ENCODE results near the gene PBXIP1. TPM values are rescaled to one million over a fixed set of nuclear protein-coding genes. Genes with fewer than 3 reads are reported as not detected.

The PBXIP1 gene
- total RNA-seq, 1 experiment from 2014 or later: 21.6 TPM

GRCh38 chr1:155003227-155003765 is 47.4 kb upstream of the PBXIP1 start:
- no peaks in the 10 kb centered on the region for H3K27me3 Mint-ChIP-seq (ENCODE audit: low read depth)
- H3K79me2 ChIP-seq (ENCODE audit: insufficient read depth, low read length): no peaks in the 10 kb centered on the region; the same call in 1 of the 2 replicates

More at GRCh38 chr1:155003227-155003765, 47.4 kb upstream of the PBXIP1 start:
- H3K27ac ChIP-seq (ENCODE audit: insufficient read length, low read depth, low read length): no peak overlapping the region
- DNase-seq: peak; percentile 42
- H4K5ac ChIP-seq (ENCODE audit: insufficient read length, low read depth, low read length): no peak overlapping the region
- H3K4me2 ChIP-seq (ENCODE audit: insufficient read depth, insufficient read length, low read length): peak overlapping the region; percentile 74
- no CpG with 5 or more reads among the region's 37 CpGs for WGBS (ENCODE audit: extremely low coverage, insufficient read length, low lambda C conversion rate)
- H3K9me3 ChIP-seq (ENCODE audit: control insufficient read depth, low read depth, low read length): no peaks in the 10 kb centered on the region
- H3K4me3 Mint-ChIP-seq: peak overlapping the region; percentile 93 to 97
- H2AFZ ChIP-seq (ENCODE audit: low read length): no peak overlapping the region
- no peak overlapping the region for H2BK20ac ChIP-seq (ENCODE audit: low read depth, low read length, poor library complexity, severe bottlenecking)
- peaks cover 33 to 41% of the 10 kb centered on the region in 2 experiments for H3K4me1 Mint-ChIP-seq
- no peak overlapping the region for H3T11ph ChIP-seq (ENCODE audit: low read length)
- no peaks in the 10 kb centered on the region for H3K27me3 ChIP-seq (ENCODE audit: insufficient read depth, low read length)
- H3K23ac ChIP-seq (ENCODE audit: insufficient read length, low read depth, low read length): no peak overlapping the region
- H3K4me1 ChIP-seq (ENCODE audit: insufficient read depth, low read length): peaks cover 5% of the 10 kb centered on the region; the same call in 1 of the 2 replicates
- H3K56ac ChIP-seq (ENCODE audit: insufficient read length, low read depth, low read length): no peak overlapping the region
- H3K9me3 Mint-ChIP-seq: peaks cover 0 to 2% of the 10 kb centered on the region in 2 experiments; a peak in 3 of 5 replicates
- H3K18ac ChIP-seq (ENCODE audit: insufficient read length, low read depth, low read length): no peak overlapping the region
- no peak overlapping the region for H2BK120ac ChIP-seq (ENCODE audit: low read depth, low read length, poor library complexity, severe bottlenecking)
- peak overlapping the region; percentile 36 for H3K9ac ChIP-seq (ENCODE audit: extremely low read depth, insufficient read length, low read length)
- no peak overlapping the region for H2BK5ac ChIP-seq (ENCODE audit: insufficient read length, low read length)
- H2BK15ac ChIP-seq (ENCODE audit: low read depth, low read length): no peak overlapping the region
- H3K27ac Mint-ChIP-seq: peak overlapping the region; percentile 92 to 95 (median 93); a peak in 6 of 7 replicates
- no peaks in the 10 kb centered on the region for H4K20me1 ChIP-seq (ENCODE audit: control insufficient read depth, insufficient read depth, insufficient read length)
- H3K79me1 ChIP-seq (ENCODE audit: insufficient read depth, low read depth, low read length, poor library complexity, severe bottlenecking): no peaks in the 10 kb centered on the region
- H2AK5ac ChIP-seq (ENCODE audit: insufficient read length, low read length): no peak overlapping the region
- no peak overlapping the region for H4K8ac ChIP-seq (replicated peaks; ENCODE audit: insufficient read length, low read depth, low read length)
- no peak for TF ChIP-seq CTCF (conservative IDR thresholded peaks at IDR 0.05)
- peak overlapping the region; percentile 32 for H3K14ac ChIP-seq (ENCODE audit: insufficient read depth, low read length)
- H3K4ac ChIP-seq (ENCODE audit: low read depth, low read length): no peak overlapping the region
- H4K91ac ChIP-seq (ENCODE audit: insufficient read length, low read depth, low read length): no peak overlapping the region
- no peak overlapping the region for H2BK12ac ChIP-seq (ENCODE audit: insufficient read length, low read depth, low read length)
- no peaks in the 10 kb centered on the region; a peak in 2 of 7 replicates for H3K36me3 Mint-ChIP-seq (ENCODE audit: insufficient read depth in 1 of 3, low read depth in 3 of 3)
- peaks cover 26% of the 10 kb centered on the region for H3K23me2 ChIP-seq (ENCODE audit: insufficient read length, low read depth, low read length, poor library complexity, severe bottlenecking)

Measured in H9 (cell line).